Gastrocnemius medialis (tissue), 4 donors: ENCODE data around the gene HS3ST4.

Source experiments
- POLR2A ChIP-seq, 2 donors: fragments of 450-650 bp; IDR thresholded peaks; one replicate each; pipeline ENCODE4 v1.6.1; 2017; ENCODE audit warnings: antibody characterized with exemption in 2 of 2, mild to moderate bottlenecking in 2 of 2, moderate library complexity in 2 of 2
- TF ChIP-seq, protein P1 (sequence below), 5 experiments: fragments of 450-650 bp in 3 of 5; fragments of 200-600 bp in 2 of 5; sonication (generic) in 2 of 5; IDR thresholded peaks in 4 of 5; conservative IDR thresholded peaks in 1 of 5; 1 replicate in 4 of 5; 2 replicates in 1 of 5; pipeline ENCODE4 v1.5.1; 2016 to 2019; ENCODE audit warnings: antibody characterized with exemption in 5 of 5, mild to moderate bottlenecking in 3 of 5, moderate library complexity in 3 of 5

DNA sequence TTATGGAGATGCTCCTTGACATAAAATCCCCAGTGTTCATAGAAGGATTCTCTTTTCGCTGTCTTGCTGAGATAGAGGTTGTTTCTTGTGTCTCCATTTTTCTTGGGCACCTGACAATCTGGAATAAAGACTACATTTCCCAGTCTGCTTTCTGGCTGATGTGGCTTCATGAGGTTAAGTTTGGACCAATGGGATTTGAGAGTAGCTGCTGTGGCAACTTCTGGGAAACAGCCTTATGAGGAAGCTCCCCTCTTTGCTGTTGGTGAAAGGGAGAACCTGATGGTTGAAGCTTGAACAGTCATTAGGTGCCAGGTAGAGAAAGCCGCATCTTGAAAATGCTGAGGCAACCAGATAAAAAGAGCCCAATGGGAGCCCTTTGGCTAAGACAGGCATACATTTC lies 24.4 kb downstream of the HS3ST4 start:
- TF ChIP-seq, protein P1, sequence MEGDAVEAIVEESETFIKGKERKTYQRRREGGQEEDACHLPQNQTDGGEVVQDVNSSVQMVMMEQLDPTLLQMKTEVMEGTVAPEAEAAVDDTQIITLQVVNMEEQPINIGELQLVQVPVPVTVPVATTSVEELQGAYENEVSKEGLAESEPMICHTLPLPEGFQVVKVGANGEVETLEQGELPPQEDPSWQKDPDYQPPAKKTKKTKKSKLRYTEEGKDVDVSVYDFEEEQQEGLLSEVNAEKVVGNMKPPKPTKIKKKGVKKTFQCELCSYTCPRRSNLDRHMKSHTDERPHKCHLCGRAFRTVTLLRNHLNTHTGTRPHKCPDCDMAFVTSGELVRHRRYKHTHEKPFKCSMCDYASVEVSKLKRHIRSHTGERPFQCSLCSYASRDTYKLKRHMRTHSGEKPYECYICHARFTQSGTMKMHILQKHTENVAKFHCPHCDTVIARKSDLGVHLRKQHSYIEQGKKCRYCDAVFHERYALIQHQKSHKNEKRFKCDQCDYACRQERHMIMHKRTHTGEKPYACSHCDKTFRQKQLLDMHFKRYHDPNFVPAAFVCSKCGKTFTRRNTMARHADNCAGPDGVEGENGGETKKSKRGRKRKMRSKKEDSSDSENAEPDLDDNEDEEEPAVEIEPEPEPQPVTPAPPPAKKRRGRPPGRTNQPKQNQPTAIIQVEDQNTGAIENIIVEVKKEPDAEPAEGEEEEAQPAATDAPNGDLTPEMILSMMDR (IDR thresholded peaks at IDR 0.05 in 4 of 5, conservative IDR thresholded peaks at IDR 0.05 in 1 of 5) = no peak
- no peak for TF ChIP-seq POLR2A (IDR thresholded peaks at IDR 0.05)
